IMR-90 (cell line): ENCODE results near the gene DENND5A. TPM values are rescaled to one million over a fixed set of nuclear protein-coding genes. Genes with fewer than 3 reads are reported as not detected.

ENCODE experiments used
- ATAC-seq: fragments of 200-7000 bp; cut with Tn5 transposase; 2 replicates; pipeline ENCODE4 v1.9.1; 2020; ENCODE audit warnings: low read depth, mild to moderate bottlenecking, moderate library complexity
- BruUV-seq: library from RNA; stranded (reverse); fragments of 400-500 nt; replicated peaks from 2 replicates; lab custom pipeline; 2021; lab: Mats Ljungman, UMichigan
- CTCF ChIA-PET: fragments of 300-600 bp; formaldehyde crosslinking; extraction: SDS; loops from one replicate; lab custom pipeline; 2021; ENCODE audit warnings: antibody characterized with exemption; lab: Yijun Ruan, JAX
- POLR2A ChIA-PET: fragments of 300-600 bp; sonication (Branson Sonifier 250); formaldehyde crosslinking; loops from one replicate; lab custom pipeline; 2022; ENCODE audit warnings: antibody characterized with exemption; ENCODE audit not compliant: unreplicated experiment; lab: Charles Lee
- DNase-seq: peaks from one replicate; pipeline ENCODE4 v3.0.0; 2013
- H2AFZ ChIP-seq: replicated peaks from 2 replicates; pipeline ENCODE3; 2013; ENCODE audit warnings: low read length, mild to moderate bottlenecking; ENCODE audit not compliant: poor library complexity
- H2AK5ac ChIP-seq: 2 replicates; pipeline ENCODE4 v1.6.1; 2013; ENCODE audit warnings: low read depth, low read length, inconsistent platforms
- H2AK9ac ChIP-seq: replicated peaks from 2 replicates; pipeline ENCODE3; 2013; ENCODE audit warnings: mild to moderate bottlenecking, low read depth, low read length, moderate library complexity; ENCODE audit not compliant: poor library complexity
- H2BK120ac ChIP-seq: 2 replicates; pipeline ENCODE4 v1.6.1; 2013; ENCODE audit warnings: low read depth, low read length, inconsistent platforms
- H2BK15ac ChIP-seq: 3 replicates; pipeline ENCODE4 v1.6.1; 2013; ENCODE audit warnings: low read depth, low read length, inconsistent platforms
- H2BK20ac ChIP-seq: 2 replicates; pipeline ENCODE4 v1.6.1; 2013; ENCODE audit warnings: low read depth, mild to moderate bottlenecking, inconsistent platforms, low read length, moderate library complexity
- H2BK5ac ChIP-seq: 2 replicates; pipeline ENCODE4 v1.6.1; 2013; ENCODE audit warnings: mild to moderate bottlenecking, low read depth, low read length, inconsistent platforms; ENCODE audit not compliant: poor library complexity, severe bottlenecking
- H3K14ac ChIP-seq: replicated peaks from 2 replicates; pipeline ENCODE4 v1.6.1; 2013; ENCODE audit warnings: low read depth, low read length, inconsistent platforms
- H3K18ac ChIP-seq: 2 replicates; pipeline ENCODE4 v1.6.1; 2013; ENCODE audit warnings: low read depth, low read length, control low read depth
- H3K23ac ChIP-seq: 2 replicates; pipeline ENCODE4 v1.6.1; 2013; ENCODE audit warnings: low read depth, low read length, inconsistent platforms
- H3K27ac ChIP-seq: 2 replicates; pipeline ENCODE4 v1.5.1; 2013; ENCODE audit warnings: mild to moderate bottlenecking, control low read depth, low read length; ENCODE audit not compliant: insufficient read depth
- H3K27me3 ChIP-seq: 2 replicates; pipeline ENCODE4 v1.6.1; 2013; ENCODE audit warnings: low read length; ENCODE audit not compliant: control insufficient read depth, insufficient read depth
- H3K36me3 ChIP-seq: 2 replicates; pipeline ENCODE4 v1.6.1; 2013; ENCODE audit warnings: low read length, mixed read lengths; ENCODE audit not compliant: control insufficient read depth, insufficient read depth
- H3K4ac ChIP-seq: 2 replicates; pipeline ENCODE4 v1.6.1; 2013; ENCODE audit warnings: low read depth, low read length, inconsistent platforms
- H3K4me1 ChIP-seq: 2 replicates; pipeline ENCODE4 v1.6.1; 2013; ENCODE audit warnings: low read length, mixed read lengths; ENCODE audit not compliant: control insufficient read depth, insufficient read depth
- H3K4me2 ChIP-seq: 2 replicates; pipeline ENCODE4 v1.6.1; 2013; ENCODE audit warnings: low read depth, mild to moderate bottlenecking, control low read depth, low read length, moderate library complexity
- H3K4me3 ChIP-seq: 2 replicates; pipeline ENCODE4 v1.5.1; 2013; ENCODE audit warnings: low read depth, mild to moderate bottlenecking, control low read depth, low read length, moderate library complexity; ENCODE audit not compliant: insufficient read depth
- H3K56ac ChIP-seq: 2 replicates; pipeline ENCODE4 v1.6.1; 2013; ENCODE audit warnings: low read length, inconsistent platforms; ENCODE audit not compliant: insufficient read depth; ENCODE audit errors: extremely low read depth
- H3K79me1 ChIP-seq, 2 experiments: 2 replicates each; pipeline ENCODE4 v1.6.1; 2013; ENCODE audit warnings: low read length in 2 of 2, inconsistent platforms in 1 of 2, low read depth in 1 of 2
- H3K9ac ChIP-seq: 2 replicates; pipeline ENCODE4 v1.6.1; 2013; ENCODE audit warnings: low read depth, low read length, control low read depth
- H3K9me1 ChIP-seq: 2 replicates; pipeline ENCODE4 v1.6.1; 2013; ENCODE audit warnings: low read length, inconsistent platforms; ENCODE audit not compliant: insufficient read depth
- H3K9me3 ChIP-seq: 2 replicates; pipeline ENCODE4 v1.6.1; 2013; ENCODE audit warnings: low read length; ENCODE audit not compliant: control insufficient read depth, insufficient read depth
- H4K20me1 ChIP-seq: 2 replicates; pipeline ENCODE4 v1.6.1; 2013; ENCODE audit warnings: low read length, inconsistent platforms; ENCODE audit not compliant: insufficient read depth
- H4K5ac ChIP-seq: 2 replicates; pipeline ENCODE4 v1.6.1; 2013; ENCODE audit warnings: mild to moderate bottlenecking, low read depth, low read length, control low read depth
- H4K8ac ChIP-seq, 2 experiments: 2 replicates each; pipeline ENCODE4 v1.6.1; 2013; ENCODE audit warnings: low read depth in 2 of 2, low read length in 2 of 2, control low read depth in 1 of 2, inconsistent platforms in 1 of 2
- H4K91ac ChIP-seq: 2 replicates; pipeline ENCODE4 v1.6.1; 2013; ENCODE audit warnings: low read depth, low read length, inconsistent platforms; ENCODE audit not compliant: insufficient read depth
- BHLHE40 ChIP-seq: fragments of 150-350 bp; IDR thresholded peaks from 2 replicates; pipeline ENCODE4 v1.6.1; 2016; ENCODE audit warnings: mild to moderate bottlenecking, low read depth, low read length
- CEBPB ChIP-seq: IDR thresholded peaks from 2 replicates; pipeline ENCODE4 v1.6.1; 2012; ENCODE audit warnings: low read depth, low read length, improper control_type of control experiment
- ELK1 ChIP-seq: fragments of 150-350 bp; IDR thresholded peaks from 2 replicates; pipeline ENCODE4 v1.6.1; 2016; ENCODE audit warnings: low read depth, mild to moderate bottlenecking, low read length, moderate library complexity, borderline replicate concordance
- FOS ChIP-seq: fragments of 150-350 bp; IDR thresholded peaks from 2 replicates; pipeline ENCODE4 v1.6.1; 2016; ENCODE audit warnings: low read depth, low read length
- MAZ ChIP-seq: IDR thresholded peaks from 2 replicates; pipeline ENCODE4 v1.6.1; 2012; ENCODE audit warnings: low read depth, mild to moderate bottlenecking, low read length, improper control_type of control experiment, moderate library complexity, borderline replicate concordance
- NFE2L2 ChIP-seq: fragments of 150-350 bp; IDR thresholded peaks from 2 replicates; pipeline ENCODE4 v1.6.1; 2016; ENCODE audit warnings: low read depth, mild to moderate bottlenecking, low read length
- RAD21 ChIP-seq: IDR thresholded peaks from 2 replicates; pipeline ENCODE4 v1.6.1; 2012; ENCODE audit warnings: low read length, improper control_type of control experiment
- RCOR1 ChIP-seq: IDR thresholded peaks from 2 replicates; pipeline ENCODE4 v1.6.1; 2012; ENCODE audit warnings: mild to moderate bottlenecking, low read length, improper control_type of control experiment; ENCODE audit not compliant: insufficient replicate concordance
- USF2 ChIP-seq: fragments of 150-350 bp; IDR thresholded peaks from 2 replicates; pipeline ENCODE4 v1.6.1; 2017; ENCODE audit warnings: mild to moderate bottlenecking, antibody characterized with exemption, low read length, low read depth
- WGBS, 2 experiments: methylation state at CpG; one replicate each; pipeline versions ENCODE4 v1.1.5 to v1.1.7; 2013; ENCODE audit warnings: missing lambda C conversion rate in 2 of 2; ENCODE audit not compliant: insufficient read length in 1 of 2; ENCODE audit errors: extremely low coverage in 2 of 2; 5-methylcytosine and 5-hydroxymethylcytosine counted together
- dilution Hi-C: fragments of 300-500 bp; cut with HindIII; formaldehyde crosslinking; loops from one replicate; pipeline ENCODE4 v1.14.3; 2018; ENCODE audit warnings: low sequenced_read_pairs; ENCODE audit not compliant: unreplicated experiment
- in situ Hi-C: fragments of 300-500 bp; cut with MboI; formaldehyde crosslinking; loops from 3 replicates; pipeline ENCODE4 v1.14.3; 2019; ENCODE audit warnings: low sequenced_read_pairs, inconsistent platforms, mixed read lengths
- intact Hi-C: fragments of 100-400 bp; cut with micrococcal nuclease; formaldehyde crosslinking; loops from 2 replicates; pipeline ENCODE4 v1.10.0; 2022
- polyA plus RNA-seq, 3 experiments: library from polyadenylated mRNA; depleted of rRNA; stranded (reverse); fragments of >200 nt; gene quantifications; 2 replicates each; pipeline ENCODE4 v1.2.3, GENCODE V29; 2012; ENCODE audit warnings: low replicate concordance in 1 of 3
- total RNA-seq: library from RNA; depleted of rRNA; stranded (reverse); fragments of >200 nt; gene quantifications from 2 replicates; pipeline ENCODE4 v1.2.3, GENCODE V29; 2012

Gene DENND5A
- total and polyA plus RNA-seq, 2 of the 4 experiments (the other 2 are of a cell fraction), result 179 to 192 TPM

- Histone ChIP-seq H3K4me3 (no peak overlapping the region), H3K23ac (no peak overlapping the region), H4K5ac (no peak overlapping the region), H3K9me1 (peaks cover 3% of the 10 kb centered on the region; the same call in 1 of the 2 replicates), H4K91ac (no peak overlapping the region), H3K56ac (no peak overlapping the region), H3K9ac (no peak overlapping the region), H3K27ac (no peak overlapping the region), H3K18ac (no peak overlapping the region), H2BK20ac (no peak overlapping the region), H3K14ac (no peak overlapping the region), H3K36me3 (no peaks in the 10 kb centered on the region), H4K8ac (no peak overlapping the region), H2AFZ (no peak overlapping the region), H2BK15ac (no peak overlapping the region), H3K4me1 (peaks cover 6% of the 10 kb centered on the region), H2AK5ac (no peak overlapping the region), H2BK5ac (no peak overlapping the region), H3K4ac (no peak overlapping the region), H3K27me3 (no peaks in the 10 kb centered on the region), H3K79me1 (peaks cover 3 to 14% of the 10 kb centered on the region in 2 experiments; a peak in 3 of 4 replicates), H3K4me2 (no peak overlapping the region), H4K20me1 (peaks cover 8% of the 10 kb centered on the region; the same call in 1 of the 2 replicates), H3K9me3 (no peaks in the 10 kb centered on the region), H2AK9ac (no peak overlapping the region), H2BK120ac (no peak overlapping the region)
- POLR2A ChIA-PET, result no interaction called here
- intact Hi-C loops, result loop anchor here (10.0 kb wide), 1 partner anchor 237 kb away; no protein-coding TSS in a partner anchor
- TF ChIP-seq MAZ (no peak), USF2 (no peak), NFE2L2 (no peak), ELK1 (no peak), BHLHE40 (no peak), RCOR1 (no peak), RAD21 (no peak), FOS (no peak), CEBPB (no peak)
- DNase-seq, result no peak
- dilution Hi-C loops, result no loop called here
- no peak for ATAC-seq
- CTCF ChIA-PET, result no interaction called here
- 75% methylated on average over 4 of the region's 4 CpGs; no CpG with 5 or more reads in 1 of the 2 experiments for WGBS, 2 experiments
- in situ Hi-C loops, result no loop called here
- BruUV-seq, result no TSS peak
Observed at GRCh38 chr11:9267680-9268079, 2.5 kb upstream of the DENND5A start.
